ENCODE measurements around the gene TNFRSF14. TPM values are rescaled to one million over a fixed set of nuclear protein-coding genes. Genes with fewer than 3 reads are reported as not detected.

TNFRSF14 gene
- total RNA-seq, 1 experiment from 2014 or later: 2.5 TPM

GRCh38 chr1:2597441-2598328 is 41.5 kb downstream of the TNFRSF14 start:
- DNase-seq (ENCODE audit: extremely low read depth, low read depth): no peak

DNA sequence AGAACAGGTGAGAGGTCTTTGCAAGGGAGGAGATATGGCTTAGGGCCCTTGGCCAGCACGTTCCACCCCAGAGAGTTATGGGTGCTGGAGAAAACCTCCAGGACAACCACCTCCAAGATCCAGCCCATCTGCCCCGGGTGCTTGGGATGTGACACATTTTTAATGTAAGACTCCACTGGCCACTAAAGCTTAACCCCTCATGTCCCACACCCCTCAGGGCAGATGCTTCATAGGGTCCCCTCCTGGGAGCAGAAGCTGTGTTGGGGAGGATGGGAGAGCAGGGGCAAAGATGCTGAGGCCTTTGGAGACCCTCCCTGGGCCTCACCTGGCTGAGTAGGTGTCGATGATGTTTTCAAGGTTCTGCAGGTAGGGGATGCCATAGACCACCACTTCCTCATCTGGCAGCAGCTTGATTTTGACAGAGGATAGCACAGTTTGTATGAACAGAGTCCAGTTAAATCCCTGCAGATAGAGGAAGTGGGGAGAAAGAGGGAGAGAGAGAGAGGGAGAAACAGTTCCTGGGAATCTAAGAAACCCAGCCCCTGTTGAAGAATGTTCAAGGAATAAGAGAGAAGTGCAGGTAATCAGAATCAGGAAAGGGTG is 42.3 kb downstream of the TNFRSF14 start:
- DNase-seq (ENCODE audit: extremely low read depth, low read depth): no peak

GRCh38 chr1:2601721-2602303 is 45.6 kb downstream of the TNFRSF14 start:
- DNase-seq (ENCODE audit: extremely low read depth, low read depth): no peak

DNA sequence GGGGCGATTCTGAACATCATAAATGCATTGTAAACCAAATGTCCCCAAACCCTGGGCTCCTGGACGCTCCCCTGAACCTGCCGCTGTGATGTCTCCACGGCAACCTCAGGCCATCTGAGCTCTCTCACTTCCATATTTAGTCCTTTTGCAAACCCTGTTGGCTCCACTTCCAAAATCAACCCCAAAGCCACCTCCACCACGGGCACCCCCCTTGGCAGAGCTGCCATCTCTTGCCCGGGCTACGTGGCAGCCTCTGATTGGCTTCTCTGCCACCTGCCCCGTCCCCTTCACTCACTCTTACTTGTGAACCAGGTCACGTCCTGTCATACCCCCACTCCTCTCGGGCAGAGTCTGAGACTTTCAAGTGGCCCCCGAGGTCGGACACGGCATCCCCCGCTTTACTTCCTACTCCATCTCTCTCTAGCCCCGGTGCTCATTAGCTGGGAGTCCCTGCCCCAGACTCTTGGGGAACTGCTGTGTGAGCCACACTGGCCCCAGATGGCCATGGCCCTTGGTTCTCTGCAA is 46.2 kb downstream of the TNFRSF14 start:
- DNase-seq (ENCODE audit: extremely low read depth, low read depth): no peak

- DNase-seq (ENCODE audit: extremely low read depth, low read depth): no peak
Measured at GRCh38 chr1:2602866-2603520, 46.8 kb downstream of the TNFRSF14 start.

DNA sequence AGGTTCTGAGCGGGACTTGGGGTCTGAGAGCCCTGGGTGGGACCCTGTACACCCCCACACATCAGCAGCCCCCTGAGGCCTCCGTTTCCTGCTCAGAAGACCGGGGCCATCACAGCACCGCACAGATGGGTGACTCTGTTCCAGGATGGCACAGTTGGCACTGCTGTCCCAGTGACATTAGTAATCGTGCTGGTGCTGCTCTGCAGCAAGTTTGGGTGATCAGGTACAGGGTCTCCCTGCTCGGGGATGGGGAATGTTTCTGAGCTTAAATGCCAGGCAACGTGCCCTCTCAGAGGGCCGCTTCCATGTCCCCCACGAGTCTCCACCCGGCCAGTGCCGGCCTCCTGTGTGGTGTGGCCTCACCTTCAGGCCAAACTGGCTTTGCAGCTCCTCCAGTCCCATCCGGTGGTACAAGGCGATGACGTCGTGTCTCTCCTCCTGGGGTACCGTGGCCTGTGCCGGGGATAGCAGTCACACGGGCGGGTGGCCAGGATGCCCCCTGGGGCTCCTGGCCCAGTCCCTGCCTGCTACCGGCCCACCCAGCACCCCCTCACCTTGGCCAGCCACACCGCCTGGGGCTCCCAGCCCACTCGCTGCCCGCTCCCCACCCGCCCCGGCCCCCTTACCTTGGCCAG is 47.5 kb downstream of the TNFRSF14 start:
- DNase-seq (ENCODE audit: extremely low read depth, low read depth): no peak

DNA sequence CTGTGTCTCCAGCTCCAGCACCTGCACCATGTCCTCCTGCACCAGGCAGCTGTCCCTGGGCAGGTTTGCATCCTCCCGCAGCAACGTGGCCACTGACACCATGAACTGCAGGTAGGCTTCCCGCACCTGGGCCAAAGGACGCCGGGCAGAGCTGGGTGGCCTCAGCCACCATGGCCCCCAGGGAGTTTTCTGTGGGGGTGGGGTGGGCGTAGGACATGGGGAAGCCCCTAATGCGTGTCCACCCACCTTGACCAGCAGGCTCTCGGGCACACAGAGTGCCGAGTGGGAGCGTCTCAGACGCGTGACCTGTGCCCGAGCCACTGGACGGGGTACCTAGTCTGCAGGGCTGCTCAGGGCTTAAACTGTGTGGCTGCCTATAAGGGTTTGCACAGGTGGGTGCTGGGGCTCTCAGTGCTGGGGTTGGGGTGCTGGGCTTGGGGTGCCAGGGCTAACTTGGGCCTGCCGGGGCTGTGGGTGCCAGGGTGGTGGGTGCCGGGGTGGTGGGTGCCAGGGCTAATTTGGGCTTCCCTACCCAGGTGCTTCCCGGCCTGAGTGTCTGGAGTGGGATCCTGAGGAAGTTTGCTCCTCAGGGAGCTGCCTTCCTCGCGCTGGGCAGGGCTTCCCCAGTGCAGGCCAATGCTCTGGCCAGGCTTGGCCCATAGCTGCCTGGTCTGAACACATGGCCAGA is 48.1 kb downstream of the TNFRSF14 start:
- DNase-seq (ENCODE audit: extremely low read depth, low read depth): no peak

DNA sequence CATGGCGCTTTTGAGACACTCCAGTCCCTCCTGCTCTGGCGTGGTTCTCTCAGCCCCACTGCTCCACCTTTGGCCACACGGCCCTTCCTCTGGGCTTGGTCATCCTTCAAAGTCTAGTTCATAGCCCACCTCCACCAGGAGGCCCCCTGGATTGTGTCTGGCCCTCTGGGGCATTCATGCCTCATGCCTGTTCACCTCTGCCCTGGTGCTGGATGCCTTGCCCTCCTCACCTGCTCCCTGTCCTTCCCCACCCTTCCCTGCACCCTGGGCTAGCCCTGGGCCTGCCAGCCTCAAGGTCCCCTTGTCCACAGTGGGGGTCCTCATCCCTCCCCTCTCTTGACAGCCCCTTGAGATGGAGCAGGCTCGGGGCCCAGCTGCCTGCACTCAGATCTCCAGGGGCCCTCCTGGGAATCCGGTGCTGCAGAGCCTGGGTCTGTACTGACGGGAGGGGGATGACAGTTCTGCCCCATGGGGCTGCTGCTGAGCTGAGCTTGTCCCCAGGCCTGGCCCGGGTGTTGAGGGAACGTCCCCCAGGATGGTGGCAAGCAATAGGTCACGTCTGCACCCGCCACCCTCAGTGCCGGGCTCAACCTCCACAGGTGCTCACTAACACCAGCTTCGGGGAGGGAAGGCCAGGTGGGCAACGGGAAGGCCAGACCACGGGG is 48.8 kb downstream of the TNFRSF14 start:
- DNase-seq (ENCODE audit: extremely low read depth, low read depth): no peak

DNA sequence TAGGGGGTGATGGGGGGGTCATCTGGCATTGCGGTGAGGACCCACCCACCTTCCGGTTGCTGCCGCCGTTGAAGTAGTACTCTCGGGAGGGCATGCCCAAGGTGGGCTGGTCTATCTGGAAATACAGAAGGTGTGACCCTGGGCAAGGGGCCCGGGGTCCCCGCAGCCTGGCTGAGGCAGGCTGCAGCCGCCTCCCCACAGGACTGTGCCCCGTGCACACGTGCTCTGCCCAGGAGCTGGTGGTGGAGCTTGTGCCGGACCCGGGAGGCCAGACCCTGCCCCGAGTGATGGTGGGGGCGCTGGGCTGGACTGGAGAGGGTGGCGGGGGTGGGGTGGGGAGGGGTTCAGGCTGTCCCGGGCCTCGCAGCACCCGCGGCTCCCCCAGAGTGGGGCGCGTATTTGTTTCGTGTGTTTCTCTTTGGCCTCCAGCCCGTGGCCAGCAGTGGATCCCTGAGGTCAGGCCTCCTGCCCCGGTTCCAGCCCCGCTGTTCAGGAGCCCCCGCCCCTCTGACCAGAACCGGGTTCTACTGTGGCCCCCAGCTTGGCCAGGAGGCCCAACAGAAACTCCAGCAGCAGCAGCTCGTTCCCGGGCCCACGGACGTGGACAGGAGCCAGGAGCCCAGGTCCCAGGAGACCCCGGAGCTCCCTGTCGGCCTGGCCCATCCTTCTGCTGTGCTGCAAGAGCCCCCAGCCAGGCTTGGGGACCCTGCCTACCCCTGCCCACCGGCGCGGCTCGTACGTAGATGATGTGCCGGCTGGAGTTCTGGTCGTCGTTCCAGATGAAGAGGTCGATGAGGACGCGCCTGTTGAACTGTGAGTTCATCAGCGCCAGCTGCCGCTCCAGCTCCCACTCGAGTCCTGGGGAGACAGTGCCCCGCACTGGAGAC is 49.6 kb downstream of the TNFRSF14 start:
- no peak for DNase-seq (ENCODE audit: extremely low read depth, low read depth)

GRCh38 chr1:2606396-2606880 is 50.3 kb downstream of the TNFRSF14 start:
- DNase-seq (ENCODE audit: extremely low read depth, low read depth): no peak

DNA sequence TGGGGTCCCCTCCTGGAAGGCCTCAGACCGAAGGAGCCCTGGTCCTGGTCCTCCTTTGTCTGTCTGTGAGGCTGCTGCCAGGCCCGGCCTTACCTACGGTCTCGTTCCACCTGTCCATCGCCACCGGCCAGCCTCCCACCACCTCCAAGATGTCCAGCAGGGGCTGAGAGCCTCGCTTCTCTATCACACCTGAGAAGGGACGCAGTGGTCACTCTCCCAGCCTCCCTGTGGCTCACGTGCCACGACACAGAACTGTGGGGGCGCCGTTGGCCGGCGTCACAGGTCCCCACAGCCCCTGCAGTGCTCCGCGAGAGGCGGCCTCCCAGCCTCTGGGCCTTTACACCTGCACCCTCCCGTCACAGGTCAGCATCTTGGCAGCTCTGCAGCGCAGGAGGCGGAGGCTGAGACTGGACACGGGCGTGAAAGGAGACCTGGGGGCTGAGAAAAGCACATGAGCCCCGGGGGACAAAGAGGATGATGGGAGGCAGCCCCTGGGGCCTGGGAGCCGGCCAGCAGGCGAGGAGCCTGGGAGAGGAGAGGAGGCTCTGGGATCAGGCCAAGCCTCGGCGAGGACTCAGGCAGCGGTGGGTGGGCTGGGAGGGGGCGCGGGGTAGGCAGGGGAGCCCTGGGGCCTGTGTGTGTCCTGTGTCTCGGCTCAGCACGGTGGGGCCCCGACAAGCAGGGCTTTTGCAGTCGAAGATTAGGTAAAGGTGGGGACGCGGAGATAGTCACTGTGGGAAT is 50.9 kb downstream of the TNFRSF14 start:
- DNase-seq (ENCODE audit: extremely low read depth, low read depth): no peak

DNA sequence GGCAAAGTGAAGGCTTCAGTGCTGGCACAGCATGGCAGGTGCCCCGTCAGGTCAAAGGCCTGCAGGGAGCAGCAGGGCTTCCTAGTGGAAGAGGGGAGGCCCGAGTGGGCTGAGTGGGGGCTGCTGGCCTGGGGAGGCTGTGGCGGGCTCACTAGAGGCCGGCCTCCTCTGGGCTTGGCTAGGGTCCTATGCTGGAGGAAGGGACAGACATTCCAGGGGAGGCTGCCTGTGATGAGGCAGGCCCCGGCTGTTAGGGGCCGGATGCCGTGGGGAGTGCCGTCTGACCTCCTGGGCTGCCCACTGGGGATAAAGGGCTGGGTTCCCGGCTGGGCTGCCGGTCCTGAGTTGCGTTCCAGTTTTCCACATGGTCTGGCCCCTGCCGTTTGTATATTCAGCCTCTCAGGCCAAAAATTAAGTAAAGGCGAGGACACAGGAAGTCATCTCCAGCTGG is 51.5 kb downstream of the TNFRSF14 start:
- DNase-seq (ENCODE audit: extremely low read depth, low read depth): no peak

DNA sequence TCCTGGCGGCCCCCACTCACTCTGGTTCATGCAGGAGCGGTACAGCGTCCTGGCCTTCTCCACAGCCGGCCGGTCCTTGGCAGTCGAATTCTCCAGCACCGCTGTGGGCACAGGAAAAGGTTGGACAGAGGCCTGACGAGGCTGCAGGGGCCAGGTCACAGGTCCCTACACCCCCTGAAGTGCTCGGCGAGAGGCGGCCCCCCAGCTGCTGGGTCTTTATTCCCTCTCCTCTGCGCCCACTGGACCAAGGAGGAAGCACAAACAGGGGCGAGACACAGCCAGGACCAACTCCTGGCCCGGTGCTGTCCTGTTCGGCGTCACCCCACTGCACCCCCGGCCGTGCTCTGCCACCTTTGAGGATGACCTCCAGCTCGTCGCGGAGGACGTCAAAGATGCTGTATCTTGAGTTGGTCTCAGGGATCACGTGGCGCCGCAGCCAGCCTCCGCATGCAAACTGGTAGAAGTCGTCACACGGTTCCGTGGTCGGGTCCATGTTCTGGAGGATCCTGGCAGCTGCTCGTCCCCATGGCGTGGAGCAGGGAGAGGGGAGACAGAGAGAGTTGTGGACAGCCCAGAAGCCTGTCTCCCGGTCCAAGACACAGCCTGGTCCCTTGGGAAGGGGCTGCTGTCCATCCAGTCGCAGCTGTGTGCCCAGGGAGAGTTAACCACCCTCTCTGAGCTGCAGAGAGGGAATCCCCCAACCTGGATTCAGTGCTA is 53.3 kb downstream of the TNFRSF14 start:
- DNase-seq (ENCODE audit: extremely low read depth, low read depth): no peak

GRCh38 chr1:2610036-2610959 is 54.1 kb downstream of the TNFRSF14 start:
- DNase-seq (ENCODE audit: extremely low read depth, low read depth): no peak

DNA sequence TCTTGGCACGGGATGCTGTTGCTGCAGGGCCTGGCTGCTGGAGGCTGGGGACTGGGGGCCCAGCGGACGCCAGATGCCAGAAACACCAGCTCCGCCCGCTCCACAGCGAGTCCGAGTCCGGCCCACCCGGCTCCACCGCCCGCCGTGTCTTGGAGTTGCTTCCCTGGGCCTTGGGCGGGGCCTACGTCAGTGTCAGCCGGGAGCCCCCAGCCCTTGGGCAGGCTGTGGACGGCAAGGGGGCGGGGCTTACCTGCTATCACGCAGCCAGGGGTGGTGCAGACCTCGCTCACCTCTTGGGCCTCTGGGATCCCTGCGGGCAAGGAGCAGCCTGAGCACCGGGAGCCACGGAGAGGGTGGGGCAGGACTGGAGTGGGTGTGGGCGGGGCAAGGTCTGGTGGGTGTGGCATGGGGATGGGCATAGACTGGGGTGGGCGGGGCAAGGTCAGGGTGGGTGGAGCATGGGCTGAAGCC is 54.9 kb downstream of the TNFRSF14 start:
- no peak for DNase-seq (ENCODE audit: extremely low read depth, low read depth)

All from NCI-H460 (cell line).